Fibroblast of the aortic adventitia (primary cell): Measurements from ENCODE around the gene NEURL1B. TPM values are rescaled to one million over a fixed set of nuclear protein-coding genes. Genes with fewer than 3 reads are reported as not detected.

Experiments used
- DNase-seq: peaks from one replicate; pipeline ENCODE4 v3.0.0-alpha.2; 2010; ENCODE audit warnings: low read depth
- H3K4me3 ChIP-seq: 2 replicates; pipeline ENCODE4 v1.5.1; 2011; ENCODE audit warnings: low read depth, mild to moderate bottlenecking, control low read depth, low read length, moderate library complexity
- total RNA-seq: library from RNA; depleted of rRNA; stranded (reverse); fragments of >200 nt; gene quantifications from 2 replicates; pipeline ENCODE4 v1.2.3, GENCODE V29; 2012; ENCODE audit warnings: low replicate concordance
- TF ChIP-seq, protein P1 (sequence below): IDR thresholded peaks from 2 replicates; pipeline ENCODE4 v1.5.1; 2011; ENCODE audit warnings: mild to moderate bottlenecking, low read length, control low read depth, inconsistent platforms; ENCODE audit not compliant: insufficient read depth

Gene NEURL1B
- total RNA-seq, 1 donor = 2.5 TPM

DNA sequence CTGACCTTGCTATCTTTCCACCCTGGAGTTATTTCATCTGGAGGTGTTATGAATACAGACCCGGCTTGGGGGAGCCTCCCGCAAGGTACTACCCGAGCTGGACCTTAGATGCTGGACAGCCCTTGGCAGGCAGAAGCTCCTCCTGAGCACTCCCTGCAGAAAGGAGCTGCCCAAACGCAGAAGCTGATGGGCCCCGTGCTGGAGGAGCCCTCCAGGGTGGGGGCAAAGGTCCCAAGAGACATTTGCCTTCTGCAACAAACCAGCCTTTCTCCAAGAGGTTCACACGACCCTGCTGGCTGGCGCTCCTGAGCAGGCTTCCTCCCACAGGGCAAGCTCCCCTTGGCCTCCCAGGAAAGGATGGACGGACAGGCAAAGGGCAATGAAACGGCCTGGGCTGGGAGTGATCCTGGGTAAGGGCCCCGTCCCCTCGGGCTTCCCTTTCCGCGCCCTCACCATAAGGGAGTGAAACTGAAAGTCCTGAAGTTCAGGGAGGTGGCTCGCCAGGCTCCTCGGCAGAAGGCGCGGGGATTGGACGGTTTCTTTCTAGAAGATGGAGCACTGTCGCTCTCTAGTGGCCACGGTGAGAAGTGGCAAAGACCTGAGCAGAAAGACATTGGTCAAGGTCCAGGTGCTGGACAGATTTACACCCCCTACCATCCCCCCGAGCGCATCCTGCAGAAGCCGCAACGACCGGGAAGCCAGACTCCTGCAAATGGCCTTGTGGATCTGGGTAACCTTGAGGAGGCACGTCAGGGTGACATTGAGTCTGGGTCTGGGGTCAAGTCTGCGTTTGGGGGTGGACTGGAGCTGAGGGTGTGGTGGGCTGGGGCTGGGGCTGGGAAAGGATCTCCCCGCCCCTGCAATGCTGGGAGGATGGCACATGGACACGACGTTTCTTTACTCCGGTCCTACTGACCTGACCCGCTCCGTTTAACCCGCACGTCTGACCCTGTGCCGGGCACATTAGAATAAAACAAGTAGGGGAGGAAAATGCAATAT, 56.4 kb downstream of the NEURL1B start:
- TF ChIP-seq, protein P1, sequence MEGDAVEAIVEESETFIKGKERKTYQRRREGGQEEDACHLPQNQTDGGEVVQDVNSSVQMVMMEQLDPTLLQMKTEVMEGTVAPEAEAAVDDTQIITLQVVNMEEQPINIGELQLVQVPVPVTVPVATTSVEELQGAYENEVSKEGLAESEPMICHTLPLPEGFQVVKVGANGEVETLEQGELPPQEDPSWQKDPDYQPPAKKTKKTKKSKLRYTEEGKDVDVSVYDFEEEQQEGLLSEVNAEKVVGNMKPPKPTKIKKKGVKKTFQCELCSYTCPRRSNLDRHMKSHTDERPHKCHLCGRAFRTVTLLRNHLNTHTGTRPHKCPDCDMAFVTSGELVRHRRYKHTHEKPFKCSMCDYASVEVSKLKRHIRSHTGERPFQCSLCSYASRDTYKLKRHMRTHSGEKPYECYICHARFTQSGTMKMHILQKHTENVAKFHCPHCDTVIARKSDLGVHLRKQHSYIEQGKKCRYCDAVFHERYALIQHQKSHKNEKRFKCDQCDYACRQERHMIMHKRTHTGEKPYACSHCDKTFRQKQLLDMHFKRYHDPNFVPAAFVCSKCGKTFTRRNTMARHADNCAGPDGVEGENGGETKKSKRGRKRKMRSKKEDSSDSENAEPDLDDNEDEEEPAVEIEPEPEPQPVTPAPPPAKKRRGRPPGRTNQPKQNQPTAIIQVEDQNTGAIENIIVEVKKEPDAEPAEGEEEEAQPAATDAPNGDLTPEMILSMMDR = peak; percentile 88
- peak overlapping the region; percentile 78 for H3K4me3 ChIP-seq
- peak; percentile 90 for DNase-seq

GRCh38 chr5:172699423-172699822, 58.4 kb downstream of the NEURL1B start:
- DNase-seq = no peak
- H3K4me3 ChIP-seq = no peak overlapping the region
- TF ChIP-seq, protein P1 = no peak

GRCh38 chr5:172699999-172700364, 58.9 kb downstream of the NEURL1B start:
- no peak for DNase-seq
- TF ChIP-seq, protein P1 = no peak
- no peak overlapping the region for H3K4me3 ChIP-seq

DNA sequence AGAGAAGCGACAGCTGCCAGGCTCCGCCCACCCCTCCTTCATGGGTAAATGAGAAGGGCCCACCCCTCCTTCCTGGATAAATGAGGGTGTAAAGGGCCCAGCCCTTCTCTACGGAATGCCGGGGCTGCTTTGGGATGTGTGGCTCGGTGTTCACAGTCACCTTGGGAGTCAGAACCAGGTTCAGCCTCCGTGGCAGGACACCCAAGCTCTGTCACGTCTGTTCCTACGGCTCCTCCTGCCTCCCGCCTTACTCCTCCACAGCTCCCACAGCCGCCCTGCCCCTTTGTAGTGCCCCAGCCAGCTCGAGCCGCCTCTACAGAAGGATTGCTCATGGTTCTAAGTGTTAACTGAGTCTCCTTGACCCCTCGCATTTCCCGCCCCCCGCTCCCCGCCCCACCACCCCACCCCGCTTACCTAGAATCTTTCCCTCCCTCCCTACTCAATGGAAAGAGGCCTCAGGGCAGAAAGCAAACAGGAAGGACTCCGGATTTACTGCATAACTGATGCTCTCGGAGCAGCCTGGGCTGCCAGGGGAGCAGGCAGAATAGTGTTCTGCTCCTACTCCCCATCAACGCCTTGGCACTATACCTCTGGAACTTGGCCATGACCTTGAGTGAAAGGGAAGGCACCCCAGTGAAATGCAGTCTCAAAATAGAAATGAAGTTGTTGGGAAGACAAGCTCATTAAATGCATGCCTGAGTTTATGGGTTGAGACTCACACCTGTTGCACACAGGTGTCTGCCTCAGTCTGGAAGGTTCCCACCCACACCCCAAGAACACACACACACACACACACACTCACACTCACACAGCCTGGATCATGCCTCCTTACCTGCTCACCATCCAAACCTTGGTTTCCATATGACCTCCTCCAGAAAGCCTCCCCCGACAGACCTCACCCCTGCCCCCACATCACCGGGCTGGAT, 59.6 kb downstream of the NEURL1B start:
- DNase-seq = no peak
- no peak overlapping the region for H3K4me3 ChIP-seq
- TF ChIP-seq, protein P1 = no peak

DNA sequence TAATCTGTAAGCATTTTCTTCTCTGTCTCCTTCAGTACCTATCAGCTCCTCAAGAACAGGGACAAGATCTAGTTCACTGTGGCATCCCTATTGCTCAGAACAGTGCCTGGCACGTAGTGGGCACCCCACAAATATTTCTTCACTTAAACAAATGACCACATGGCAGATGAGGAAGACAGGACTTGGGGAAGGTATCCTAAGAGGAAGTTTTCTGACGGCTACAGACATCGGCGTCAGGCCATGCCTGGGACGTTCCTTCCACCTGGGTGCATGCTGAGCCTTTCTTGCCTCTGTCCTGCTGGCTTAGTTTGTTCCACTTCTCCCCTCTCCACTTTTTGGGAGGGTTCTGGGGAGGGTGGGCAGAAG, 60.2 kb downstream of the NEURL1B start:
- TF ChIP-seq, protein P1 = no peak
- no peak for DNase-seq
- no peak overlapping the region for H3K4me3 ChIP-seq

GRCh38 chr5:172703952-172704351, 62.9 kb downstream of the NEURL1B start:
- no peak for DNase-seq
- TF ChIP-seq, protein P1 = no peak
- H3K4me3 ChIP-seq = no peak overlapping the region
